H1 (cell line): ENCODE measurements around the gene ITGA6. TPM values are rescaled to one million over a fixed set of nuclear protein-coding genes. Genes with fewer than 3 reads are reported as not detected.

Experiments used
- CTCF ChIA-PET: fragments of 300-600 bp; sonication (Branson Sonifier 250); formaldehyde crosslinking; loops from one replicate; lab custom pipeline; 2021; ENCODE audit not compliant: partially characterized antibody; lab: Charles Lee
- POLR2A ChIA-PET: fragments of 300-600 bp; sonication (Branson Sonifier 250); formaldehyde crosslinking; loops from one replicate; lab custom pipeline; 2021; ENCODE audit warnings: inconsistent platforms; ENCODE audit not compliant: partially characterized antibody; lab: Charles Lee
- DNase-seq, 2 experiments: peaks; one replicate each; pipeline versions ENCODE4 v3.0.0 to v3.0.0-alpha.2; 2010 to 2022; ENCODE audit warnings: low spot score in 2 of 2, low read depth in 1 of 2, mixed read lengths in 1 of 2
- FAIRE-seq: peaks from 2 replicates; lab custom pipeline; 2011; peaks lifted over from hg19 to GRCh38; lab: Jason Lieb, UNC
- H2AFZ ChIP-seq: 2 replicates; pipeline ENCODE4 v1.8.1; 2012; ENCODE audit warnings: low read length, inconsistent platforms
- H2AK5ac ChIP-seq: 2 replicates; pipeline ENCODE4 v1.6.1; 2013; ENCODE audit warnings: low read depth, low read length
- H2BK120ac ChIP-seq: replicated peaks from 2 replicates; pipeline ENCODE3; 2013; ENCODE audit warnings: low read depth, low read length, inconsistent platforms
- H2BK12ac ChIP-seq: 2 replicates; pipeline ENCODE4 v1.6.1; 2013; ENCODE audit warnings: low read depth, low read length
- H2BK15ac ChIP-seq: 2 replicates; pipeline ENCODE4 v1.6.1; 2013; ENCODE audit warnings: low read length
- H2BK20ac ChIP-seq: 2 replicates; pipeline ENCODE4 v1.6.1; 2013; ENCODE audit warnings: low read length
- H2BK5ac ChIP-seq: 2 replicates; pipeline ENCODE4 v1.6.1; 2013; ENCODE audit warnings: low read depth, low read length
- H3K14ac ChIP-seq: 2 replicates; pipeline ENCODE4 v1.6.1; 2013; ENCODE audit warnings: inconsistent platforms; ENCODE audit not compliant: insufficient read length
- H3K18ac ChIP-seq: 2 replicates; pipeline ENCODE4 v1.6.1; 2013; ENCODE audit warnings: low read length; ENCODE audit errors: extremely low read depth
- H3K23ac ChIP-seq: 2 replicates; pipeline ENCODE4 v1.6.1; 2013; ENCODE audit warnings: inconsistent platforms; ENCODE audit not compliant: insufficient read length
- H3K23me2 ChIP-seq: 2 replicates; pipeline ENCODE4 v1.6.1; 2013; ENCODE audit warnings: low read depth, low read length
- H3K27ac ChIP-seq: 2 replicates; pipeline ENCODE4 v1.6.1; 2011; ENCODE audit warnings: low read depth, low read length, inconsistent platforms
- H3K27me3 ChIP-seq, 4 experiments: replicated peaks in 1 of 4; 1 replicate in 1 of 4; 2 replicates in 3 of 4; pipeline versions ENCODE4 v1.6.1 to v1.8.1; 2011 to 2013; ENCODE audit warnings: low read length in 3 of 4, mild to moderate bottlenecking in 3 of 4, inconsistent platforms in 2 of 4, mixed read lengths in 2 of 4, moderate library complexity in 1 of 4; ENCODE audit not compliant: control insufficient read depth in 3 of 4, insufficient read depth in 3 of 4; ENCODE audit errors: extremely low read depth in 1 of 4
- H3K36me3 ChIP-seq, 4 experiments: 2 replicates each; pipeline versions ENCODE4 v1.6.1 to v1.8.1; 2011 to 2013; ENCODE audit warnings: mild to moderate bottlenecking in 4 of 4, low read length in 3 of 4, moderate library complexity in 2 of 4, control low read depth in 1 of 4, inconsistent platforms in 1 of 4; ENCODE audit not compliant: insufficient read depth in 4 of 4, control insufficient read depth in 2 of 4
- H3K4ac ChIP-seq: replicated peaks from 2 replicates; pipeline ENCODE3; 2013; ENCODE audit warnings: low read length, low read depth, mixed read lengths, inconsistent platforms; ENCODE audit not compliant: insufficient read length
- H3K4me1 ChIP-seq, 4 experiments: replicated peaks in 1 of 4; 1 replicate in 1 of 4; 2 replicates in 3 of 4; pipeline versions ENCODE4 v1.6.1 to v1.8.1; 2011 to 2013; ENCODE audit warnings: low read length in 3 of 4, inconsistent platforms in 2 of 4, mixed read lengths in 1 of 4; ENCODE audit not compliant: insufficient read depth in 4 of 4, control insufficient read depth in 3 of 4
- H3K4me2 ChIP-seq, 2 experiments: 2 replicates each; pipeline versions ENCODE4 v1.6.1 to v1.8.1; 2011 to 2013; ENCODE audit warnings: low read depth in 2 of 2, low read length in 2 of 2, control low read depth in 1 of 2, inconsistent platforms in 1 of 2, mild to moderate bottlenecking in 1 of 2; ENCODE audit not compliant: insufficient read depth in 1 of 2
- H3K4me3 ChIP-seq, 4 experiments: fragments of 200-600, 300-600 bp in 1 of 4; sonication (generic), shearing (Covaris generic), sonication (Bioruptor Twin) in 1 of 4; 2 replicates each; pipeline versions ENCODE4 v1.5.1 to v1.8.1; 2011 to 2016; ENCODE audit warnings: low read length in 4 of 4, low read depth in 3 of 4, control low read depth in 2 of 4, inconsistent platforms in 2 of 4, mild to moderate bottlenecking in 2 of 4, mixed read lengths in 1 of 4, moderate library complexity in 1 of 4; ENCODE audit not compliant: insufficient read depth in 2 of 4; ENCODE audit errors: extremely low read depth in 1 of 4
- H3K56ac ChIP-seq: replicated peaks from 2 replicates; pipeline ENCODE3; 2013; ENCODE audit warnings: low read depth, mild to moderate bottlenecking, mixed read lengths, low read length, inconsistent platforms; ENCODE audit not compliant: insufficient read length
- H3K79me1 ChIP-seq: 2 replicates; pipeline ENCODE4 v1.6.1; 2013; ENCODE audit warnings: low read depth, low read length, control low read depth
- H3K79me2 ChIP-seq, 2 experiments: 2 replicates each; pipeline versions ENCODE4 v1.6.1 to v1.8.1; 2012 to 2013; ENCODE audit warnings: low read length in 2 of 2, mild to moderate bottlenecking in 2 of 2, inconsistent platforms in 1 of 2; ENCODE audit not compliant: insufficient read depth in 2 of 2, control insufficient read depth in 1 of 2
- H3K9ac ChIP-seq, 4 experiments: replicated peaks in 1 of 4; 1 replicate in 1 of 4; 2 replicates in 3 of 4; pipeline versions ENCODE4 v1.6.1 to v1.8.1; 2011 to 2013; ENCODE audit warnings: low read depth in 3 of 4, low read length in 3 of 4, control low read depth in 2 of 4, mild to moderate bottlenecking in 2 of 4, moderate library complexity in 2 of 4, inconsistent platforms in 1 of 4; ENCODE audit errors: extremely low read depth in 1 of 4
- H3K9me3 ChIP-seq, 2 experiments: 2 replicates each; pipeline versions ENCODE4 v1.6.1 to v1.8.1; 2012 to 2013; ENCODE audit warnings: mild to moderate bottlenecking in 2 of 2, moderate library complexity in 2 of 2, control low read depth in 1 of 2, inconsistent platforms in 1 of 2, low read depth in 1 of 2, low read length in 1 of 2, mixed read lengths in 1 of 2; ENCODE audit not compliant: insufficient read depth in 2 of 2
- H4K20me1 ChIP-seq, 2 experiments: replicated peaks in 1 of 2; 2 replicates each; pipeline versions ENCODE3 to v1.8.1; 2011 to 2013; ENCODE audit warnings: inconsistent platforms in 2 of 2, low read length in 2 of 2, mild to moderate bottlenecking in 1 of 2; ENCODE audit not compliant: insufficient read depth in 2 of 2, control insufficient read depth in 1 of 2
- H4K5ac ChIP-seq: 2 replicates; pipeline ENCODE4 v1.6.1; 2013; ENCODE audit warnings: low read length, low read depth, mixed read lengths, inconsistent platforms; ENCODE audit not compliant: insufficient read length
- H4K8ac ChIP-seq: 2 replicates; pipeline ENCODE4 v1.8.0; 2013; ENCODE audit warnings: mild to moderate bottlenecking, moderate library complexity, low read length, inconsistent platforms; ENCODE audit not compliant: insufficient read depth; ENCODE audit errors: extremely low read depth
- H4K91ac ChIP-seq: replicated peaks from 2 replicates; pipeline ENCODE3; 2013; ENCODE audit warnings: low read length, mixed read lengths, inconsistent platforms; ENCODE audit not compliant: insufficient read length
- CBX8 ChIP-seq: fragments of 300-800, 300-1000 bp; sonication (generic); IDR thresholded peaks from 2 replicates; pipeline ENCODE4 v1.7.1; 2016; ENCODE audit warnings: low read depth, low read length, borderline replicate concordance
- WGBS, 2 experiments: shearing (Covaris generic) in 1 of 2; methylation state at CpG; one replicate each; pipeline versions ENCODE4 v1.1.6 to v1.1.7; 2013 to 2015; ENCODE audit warnings: low lambda C conversion rate in 2 of 2, mixed read lengths in 2 of 2, inconsistent platforms in 1 of 2, low coverage in 1 of 2, missing lambda C conversion rate in 1 of 2; ENCODE audit not compliant: insufficient replicate concordance in 2 of 2, insufficient coverage in 1 of 2, insufficient read length in 1 of 2; ENCODE audit errors: extremely low coverage in 1 of 2, missing lambda C conversion rate in 1 of 2; 5-methylcytosine and 5-hydroxymethylcytosine counted together
- polyA plus RNA-seq, 7 experiments: library from polyadenylated mRNA; depleted of rRNA in 3 of 7; stranded (reverse) in 5 of 7; unstranded in 2 of 7; fragments of >200 nt in 5 of 7; fragments of 200-250 nt in 2 of 7; gene quantifications; 1 replicate in 5 of 7; 2 replicates in 1 of 7; 4 replicates in 1 of 7; pipeline versions ENCODE4 v1.2.1 to v1.2.3, GENCODE V29; 2011 to 2013; ENCODE audit warnings: missing spikeins in 2 of 7, mixed read lengths in 2 of 7
- total RNA-seq: library from RNA; stranded (reverse); fragmentation: NEBNext Ultra II Directional; extraction: Animal tissue kit (Norgen Biotek cat#: 25700); gene quantifications from 2 replicates; pipeline ENCODE4 v1.2.1, GENCODE V29; 2021

The ITGA6 gene
- total and polyA plus RNA-seq, 2 of the 8 experiments (the other 6 are each of a cell fraction or from before 2014, with no cell fraction given) = 26.9 to 118 TPM

DNA sequence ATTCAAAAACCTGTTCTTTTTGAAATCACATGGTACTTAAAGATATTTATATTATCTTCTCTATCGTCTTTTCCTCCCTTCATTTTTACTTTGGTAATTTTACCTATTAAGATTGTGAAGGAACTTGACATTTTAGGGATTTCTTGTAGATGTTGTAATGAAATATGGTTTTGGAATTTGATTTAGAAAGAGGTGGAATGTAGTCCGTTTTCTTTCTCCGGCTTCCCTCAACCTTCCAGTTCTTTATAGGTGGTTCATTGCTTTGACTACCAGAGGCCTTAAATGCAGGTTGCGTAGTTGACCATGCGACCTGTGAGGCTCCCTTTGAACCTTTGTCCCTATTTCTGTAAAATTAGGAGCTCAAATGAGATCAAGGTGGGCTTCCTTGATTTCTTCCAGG lies 24.5 kb downstream of the ITGA6 start:
- peaks cover 12% of the 10 kb centered on the region for H3K79me1 ChIP-seq
- no peaks in the 10 kb centered on the region for H3K9me3 ChIP-seq
- peaks cover 0 to 8% of the 10 kb centered on the region in 2 experiments for H4K20me1 ChIP-seq
- ChIA-PET CTCF (interaction anchor here (1.9 to 36.1 kb wide), 3 partner anchors 2 to 244 kb away, joined by 6 to 634 read pairs (median 634); partner anchors contain the start of gene ITGA6), POLR2A (interaction anchor here (1.0 to 2.3 kb wide), 5 partner anchors 10 to 218 kb away, joined by 3 to 15 read pairs (median 6); partner anchors contain the start of gene ITGA6)
- H3K14ac ChIP-seq = no peak overlapping the region
- no peaks in the 10 kb centered on the region for H3K27me3 ChIP-seq
- H3K18ac ChIP-seq = no peak overlapping the region
- no peak overlapping the region for H3K4me2 ChIP-seq
- no peak overlapping the region for H4K5ac ChIP-seq
- H3K56ac ChIP-seq = no peak overlapping the region
- no peaks in the 10 kb centered on the region; the same call in 1 of the 2 replicates for H3K23me2 ChIP-seq
- WGBS, 2 experiments = 84% methylated on average over 5 of the region's 5 CpGs; no CpG with 5 or more reads in 1 of the 2 experiments
- H3K4ac ChIP-seq = no peak overlapping the region
- H2BK12ac ChIP-seq = no peak overlapping the region
- no peak overlapping the region for H2AFZ ChIP-seq
- no peak overlapping the region for H3K27ac ChIP-seq
- 0 out of 2 replicates have a peak overlapping the region, but pooled peaks have one; percentile 14 for H2BK15ac ChIP-seq
- no peak overlapping the region for H2BK20ac ChIP-seq
- no peak overlapping the region for H4K91ac ChIP-seq
- H4K8ac ChIP-seq = no peak overlapping the region
- no peaks in the 10 kb centered on the region for H3K36me3 ChIP-seq
- H3K79me2 ChIP-seq = peaks cover 5 to 91% of the 10 kb centered on the region in 2 experiments
- H3K9ac ChIP-seq = no peak overlapping the region
- no peak overlapping the region for H3K4me3 ChIP-seq
- H2AK5ac ChIP-seq = no peak overlapping the region
- H3K23ac ChIP-seq = no peak overlapping the region
- FAIRE-seq = no peak
- no peak overlapping the region for H2BK5ac ChIP-seq
- no peak for DNase-seq
- H2BK120ac ChIP-seq = no peak overlapping the region
- H3K4me1 ChIP-seq = peaks cover 11 to 41% (median 29%) of the 10 kb centered on the region in 4 experiments
- no peak for TF ChIP-seq CBX8
